Colonic mucosa (tissue), 4 donors: Measurements from ENCODE around the gene ISOC2. TPM values are rescaled to one million over a fixed set of nuclear protein-coding genes. Genes with fewer than 3 reads are reported as not detected.

Experiments
- DNase-seq: peaks from one replicate; pipeline ENCODE4 v3.0.0-alpha.2; 2020
- H3K27ac ChIP-seq: fragments of 200-600 bp; one replicate; pipeline ENCODE4 v1.8.0; 2021
- H3K27me3 ChIP-seq: fragments of 200-600 bp; one replicate; pipeline ENCODE4 v1.8.0; 2021
- H3K36me3 ChIP-seq: fragments of 200-600 bp; one replicate; pipeline ENCODE4 v1.8.0; 2021
- H3K4me1 ChIP-seq: fragments of 200-600 bp; one replicate; pipeline ENCODE4 v1.8.0; 2021; ENCODE audit warnings: mild to moderate bottlenecking
- H3K4me3 ChIP-seq: fragments of 200-600 bp; one replicate; pipeline ENCODE4 v1.8.0; 2021
- H3K9ac ChIP-seq, 2 donors: one replicate each; pipeline ENCODE4 v1.7.0; 2013; ENCODE audit warnings: control low read depth in 2 of 2, low read depth in 2 of 2, low read length in 2 of 2
- H3K9me3 ChIP-seq: fragments of 200-600 bp; one replicate; pipeline ENCODE4 v1.8.0; 2021
- intact Hi-C: fragments of 100-400 bp; cut with DNase I; formaldehyde crosslinking; loops from one replicate; pipeline ENCODE4 v1.14.1; 2022
- total RNA-seq, 2 donors: library from RNA; stranded (reverse); fragmentation: NEBNext Ultra II Directional in 1 of 2; extraction: Animal tissue kit (Norgen Biotek cat#: 25700) in 1 of 2; gene quantifications; one replicate each; pipeline ENCODE4 v1.2.1, GENCODE V29; 2021
- TF ChIP-seq, protein P1 (sequence below): fragments of 200-600 bp; IDR thresholded peaks from one replicate; pipeline ENCODE4 v1.8.0; 2022; ENCODE audit warnings: antibody characterized with exemption, mild to moderate bottlenecking
- donor health status: healthy.
- donor health status: DM: no; HTN: no; CAD: no.
- donor health status: DM: no; HTN: no; CAD: no.

The ISOC2 gene
- total RNA-seq, 2 donors from 2014 or later, result 89.8 to 132 TPM

GRCh38 chr19:55466241-55466614, 4.8 kb upstream of the ISOC2 start:
- Histone ChIP-seq H3K36me3 (no peaks in the 10 kb centered on the region), H3K9ac (no peak overlapping the region), H3K27me3 (no peaks in the 10 kb centered on the region), H3K27ac (no peak overlapping the region), H3K4me3 (no peak overlapping the region), H3K9me3 (no peaks in the 10 kb centered on the region), H3K4me1 (no peaks in the 10 kb centered on the region)
- intact Hi-C loops, result loop anchor here (5.0 kb wide), 1 partner anchor 36 kb away; no protein-coding TSS in a partner anchor
- TF ChIP-seq, protein P1, sequence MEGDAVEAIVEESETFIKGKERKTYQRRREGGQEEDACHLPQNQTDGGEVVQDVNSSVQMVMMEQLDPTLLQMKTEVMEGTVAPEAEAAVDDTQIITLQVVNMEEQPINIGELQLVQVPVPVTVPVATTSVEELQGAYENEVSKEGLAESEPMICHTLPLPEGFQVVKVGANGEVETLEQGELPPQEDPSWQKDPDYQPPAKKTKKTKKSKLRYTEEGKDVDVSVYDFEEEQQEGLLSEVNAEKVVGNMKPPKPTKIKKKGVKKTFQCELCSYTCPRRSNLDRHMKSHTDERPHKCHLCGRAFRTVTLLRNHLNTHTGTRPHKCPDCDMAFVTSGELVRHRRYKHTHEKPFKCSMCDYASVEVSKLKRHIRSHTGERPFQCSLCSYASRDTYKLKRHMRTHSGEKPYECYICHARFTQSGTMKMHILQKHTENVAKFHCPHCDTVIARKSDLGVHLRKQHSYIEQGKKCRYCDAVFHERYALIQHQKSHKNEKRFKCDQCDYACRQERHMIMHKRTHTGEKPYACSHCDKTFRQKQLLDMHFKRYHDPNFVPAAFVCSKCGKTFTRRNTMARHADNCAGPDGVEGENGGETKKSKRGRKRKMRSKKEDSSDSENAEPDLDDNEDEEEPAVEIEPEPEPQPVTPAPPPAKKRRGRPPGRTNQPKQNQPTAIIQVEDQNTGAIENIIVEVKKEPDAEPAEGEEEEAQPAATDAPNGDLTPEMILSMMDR, result no peak
- DNase-seq, result no peak

- Histone ChIP-seq H3K9ac (no peak overlapping the region), H3K36me3 (no peaks in the 10 kb centered on the region), H3K4me3 (no peak overlapping the region), H3K4me1 (no peaks in the 10 kb centered on the region), H3K27ac (no peak overlapping the region), H3K27me3 (no peaks in the 10 kb centered on the region), H3K9me3 (no peaks in the 10 kb centered on the region)
- intact Hi-C loops, result loop anchor here (5.0 kb wide), 1 partner anchor 37 kb away; no protein-coding TSS in a partner anchor
- TF ChIP-seq, protein P1, result no peak
- DNase-seq, result no peak
Observed at GRCh38 chr19:55465460-55466240, 4.2 kb upstream of the ISOC2 start.

DNA sequence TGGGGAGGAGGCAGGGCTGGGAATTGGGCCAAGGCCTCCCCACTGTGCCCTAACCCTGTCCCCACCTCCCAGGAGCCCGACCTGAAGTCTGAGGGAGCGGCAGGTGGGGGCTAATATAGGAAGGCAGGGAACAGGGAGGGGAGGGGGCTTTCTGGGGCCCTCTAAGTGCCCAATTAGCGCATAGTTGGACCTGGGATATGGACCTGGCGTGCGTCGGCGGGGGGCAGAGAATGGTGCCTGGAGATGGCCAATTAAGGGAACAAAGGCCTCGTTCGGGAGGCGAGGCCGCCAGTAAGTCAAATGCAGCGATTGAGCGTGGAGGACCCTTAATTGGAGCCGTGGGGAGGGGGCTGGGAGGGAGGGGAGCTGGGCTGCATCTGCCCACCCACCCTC, 3.2 kb upstream of the ISOC2 start, which contains the start of gene C19orf85:
TSS of gene C19orf85 (minus strand) at position 90 of the 393 bp plus-strand sequence. CDS start 197 bp downstream, outside the sequence.
- no peak within 1 kb of the TSS for H3K9ac ChIP-seq
- no peak within 1 kb of the TSS for H3K27ac ChIP-seq
- TF ChIP-seq, protein P1, result no peak
- no peak within 1 kb of the TSS for H3K4me3 ChIP-seq
- no peaks in the 10 kb centered on the region for H3K9me3 ChIP-seq
- no peaks in the 10 kb centered on the region for H3K27me3 ChIP-seq
- H3K36me3 ChIP-seq, result no peaks in the 10 kb centered on the region
- intact Hi-C loops, result loop anchor here (5.0 kb wide), 1 partner anchor 38 kb away; no protein-coding TSS in a partner anchor
- H3K4me1 ChIP-seq, result no peaks in the 10 kb centered on the region
- no peak for DNase-seq

GRCh38 chr19:55464039-55464661, 2.7 kb upstream of the ISOC2 start:
- Histone ChIP-seq H3K4me1 (no peaks in the 10 kb centered on the region), H3K9ac (no peak overlapping the region), H3K36me3 (no peaks in the 10 kb centered on the region), H3K9me3 (no peaks in the 10 kb centered on the region), H3K27me3 (no peaks in the 10 kb centered on the region), H3K27ac (no peak overlapping the region), H3K4me3 (no peak overlapping the region)
- TF ChIP-seq, protein P1, result no peak
- intact Hi-C loops, result no loop called here
- no peak for DNase-seq

GRCh38 chr19:55463583-55464031, 2.2 kb upstream of the ISOC2 start:
- H3K27ac ChIP-seq, result no peak overlapping the region
- no peaks in the 10 kb centered on the region for H3K4me1 ChIP-seq
- TF ChIP-seq, protein P1, result no peak
- no peak overlapping the region for H3K9ac ChIP-seq
- H3K4me3 ChIP-seq, result no peak overlapping the region
- no peaks in the 10 kb centered on the region for H3K36me3 ChIP-seq
- H3K27me3 ChIP-seq, result no peaks in the 10 kb centered on the region
- intact Hi-C loops, result no loop called here
- DNase-seq, result no peak
- H3K9me3 ChIP-seq, result no peaks in the 10 kb centered on the region
